ENCODE measurements around the gene ATP1A4. TPM values are rescaled to one million over a fixed set of nuclear protein-coding genes. Genes with fewer than 3 reads are reported as not detected.

Gene ATP1A4
- total RNA-seq, 1 donor from 2014 or later = not detected

- no peak for DNase-seq (ENCODE audit: low spot score in 2 of 2)
Measured at GRCh38 chr1:160148121-160148520, 3.3 kb upstream of the ATP1A4 start.

GRCh38 chr1:160149233-160149632, 2.2 kb upstream of the ATP1A4 start:
- H3K36me3 ChIP-seq = no peaks in the 10 kb centered on the region
- no peak for DNase-seq (ENCODE audit: low spot score in 2 of 2)
- intact Hi-C loops (cut with DNase I) = loop anchor here (2.0 kb wide), 1 partner anchor 16 kb away; no protein-coding TSS in a partner anchor
- peaks cover 5 to 12% of the 10 kb centered on the region in 2 donors for H3K4me1 ChIP-seq
- H3K27ac ChIP-seq = peak overlapping the region; percentile 67 to 72
- no peak overlapping the region for H3K4me3 ChIP-seq
- no peaks in the 10 kb centered on the region for H3K9me3 ChIP-seq
- no peak for TF ChIP-seq CTCF (IDR thresholded peaks at IDR 0.05)
- no peaks in the 10 kb centered on the region for H3K27me3 ChIP-seq

More at GRCh38 chr1:160148121-160148520, 3.3 kb upstream of the ATP1A4 start:
- intact Hi-C loops (cut with DNase I) = loop anchor here (2.0 kb wide), 1 partner anchor 15 kb away; no protein-coding TSS in a partner anchor
- no peaks in the 10 kb centered on the region for H3K9me3 ChIP-seq
- TF ChIP-seq CTCF (IDR thresholded peaks at IDR 0.05) = no peak
- peak overlapping the region; percentile 65 to 72 for H3K27ac ChIP-seq
- no peaks in the 10 kb centered on the region for H3K27me3 ChIP-seq
- H3K4me3 ChIP-seq = no peak overlapping the region
- no peaks in the 10 kb centered on the region for H3K36me3 ChIP-seq
- H3K4me1 ChIP-seq = peaks cover 5 to 12% of the 10 kb centered on the region in 2 donors

GRCh38 chr1:160149716-160150115, 1.7 kb upstream of the ATP1A4 start:
- Histone ChIP-seq H3K27ac (peak overlapping the region; percentile 67 to 72), H3K9me3 (no peaks in the 10 kb centered on the region), H3K4me1 (peaks cover 5 to 12% of the 10 kb centered on the region in 2 donors), H3K36me3 (no peaks in the 10 kb centered on the region), H3K27me3 (no peaks in the 10 kb centered on the region), H3K4me3 (no peak overlapping the region)
- intact Hi-C loops (cut with DNase I) = loop anchor here (2.0 to 5.0 kb wide), 2 partner anchors 17 to 38 kb away; no protein-coding TSS in a partner anchor
- TF ChIP-seq CTCF (IDR thresholded peaks at IDR 0.05) = no peak
- DNase-seq (ENCODE audit: low spot score in 2 of 2) = no peak

- Histone ChIP-seq H3K9me3 (no peaks in the 10 kb centered on the region), H3K27me3 (no peaks in the 10 kb centered on the region), H3K4me1 (peaks cover 3 to 5% of the 10 kb centered on the region in 2 donors), H3K4me3 (no peak overlapping the region), H3K27ac (no peak overlapping the region), H3K36me3 (no peaks in the 10 kb centered on the region)
- DNase-seq (ENCODE audit: low spot score in 2 of 2) = no peak
- intact Hi-C loops (cut with DNase I) = loop anchor here (5.0 kb wide), 1 partner anchor 33 kb away; no protein-coding TSS in a partner anchor
- no peak for TF ChIP-seq CTCF (IDR thresholded peaks at IDR 0.05)
Measured at GRCh38 chr1:160154790-160155189, 3.4 kb downstream of the ATP1A4 start.

- H3K9me3 ChIP-seq = no peaks in the 10 kb centered on the region
- no peak for TF ChIP-seq CTCF (IDR thresholded peaks at IDR 0.05)
- H3K4me3 ChIP-seq = no peak overlapping the region
- no peak overlapping the region for H3K27ac ChIP-seq
- no peaks in the 10 kb centered on the region for H3K36me3 ChIP-seq
- no peaks in the 10 kb centered on the region for H3K27me3 ChIP-seq
- DNase-seq (ENCODE audit: low spot score in 2 of 2) = no peak
- H3K4me1 ChIP-seq = no peaks in the 10 kb centered on the region
- intact Hi-C loops (cut with DNase I) = no loop called here
Measured at GRCh38 chr1:160156361-160156760, 5.0 kb downstream of the ATP1A4 start.

- Histone ChIP-seq H3K4me1 (no peaks in the 10 kb centered on the region), H3K9me3 (no peaks in the 10 kb centered on the region), H3K36me3 (no peaks in the 10 kb centered on the region), H3K27ac (no peak overlapping the region), H3K4me3 (no peak overlapping the region), H3K27me3 (no peaks in the 10 kb centered on the region)
- DNase-seq (ENCODE audit: low spot score in 2 of 2) = no peak
- no peak for TF ChIP-seq CTCF (IDR thresholded peaks at IDR 0.05)
- intact Hi-C loops (cut with DNase I) = no loop called here
Measured at GRCh38 chr1:160157174-160157573, 5.8 kb downstream of the ATP1A4 start.

Data from ascending aorta (tissue), 2 donors.